ENCODE measurements around the gene LNPK.

Gene LNPK

GRCh38 chr2:175941699-175942098 lies 60.4 kb downstream of the LNPK start:
- no peak for ATAC-seq (ENCODE audit: insufficient read depth, low read depth)
- no peak overlapping the region for H2AFZ ChIP-seq (ENCODE audit: low read depth, low read length)
- H3K27me3 ChIP-seq (ENCODE audit: insufficient read depth, low read length, poor library complexity): no peaks in the 10 kb centered on the region
- no peak overlapping the region for H3K4me2 ChIP-seq (ENCODE audit: insufficient read depth, low read length)
- TF ChIP-seq EZH2 (IDR thresholded peaks at IDR 0.05; ENCODE audit: borderline replicate concordance, low read depth, low read length, severe bottlenecking) (no peak), CTCF (IDR thresholded peaks at IDR 0.05; ENCODE audit: borderline replicate concordance, extremely low read depth, low read length, poor library complexity, severe bottlenecking) (no peak)
- no peaks in the 10 kb centered on the region for H3K9me3 ChIP-seq (ENCODE audit: insufficient read depth, low read length, severe bottlenecking)
- no peaks in the 10 kb centered on the region for H3K4me1 ChIP-seq (ENCODE audit: insufficient read depth, low read length)
- no peaks in the 10 kb centered on the region for H3K79me2 ChIP-seq (ENCODE audit: insufficient read depth, low read length)
- H3K27ac ChIP-seq (ENCODE audit: low read length): no peak overlapping the region
- H3K9ac ChIP-seq (ENCODE audit: low read depth, low read length): no peak overlapping the region
- no peak overlapping the region for H3K4me3 ChIP-seq (ENCODE audit: low read depth in 1 of 2, low read length in 2 of 2)
- H3K36me3 ChIP-seq (ENCODE audit: insufficient read depth, low read length): peaks cover 44% of the 10 kb centered on the region
- no peak for DNase-seq
- H4K20me1 ChIP-seq (ENCODE audit: insufficient read depth, low read length): no peaks in the 10 kb centered on the region

- H3K9me3 ChIP-seq (ENCODE audit: insufficient read depth, low read length, severe bottlenecking): no peaks in the 10 kb centered on the region
- no peaks in the 10 kb centered on the region for H3K79me2 ChIP-seq (ENCODE audit: insufficient read depth, low read length)
- H4K20me1 ChIP-seq (ENCODE audit: insufficient read depth, low read length): no peaks in the 10 kb centered on the region
- no peaks in the 10 kb centered on the region for H3K4me1 ChIP-seq (ENCODE audit: insufficient read depth, low read length)
- no peak overlapping the region for H2AFZ ChIP-seq (ENCODE audit: low read depth, low read length)
- H3K27ac ChIP-seq (ENCODE audit: low read length): no peak overlapping the region
- H3K9ac ChIP-seq (ENCODE audit: low read depth, low read length): no peak overlapping the region
- no peak for TF ChIP-seq EZH2 (IDR thresholded peaks at IDR 0.05; ENCODE audit: borderline replicate concordance, low read depth, low read length, severe bottlenecking)
- no peak for TF ChIP-seq CTCF (IDR thresholded peaks at IDR 0.05; ENCODE audit: borderline replicate concordance, extremely low read depth, low read length, poor library complexity, severe bottlenecking)
- peaks cover 39% of the 10 kb centered on the region for H3K36me3 ChIP-seq (ENCODE audit: insufficient read depth, low read length)
- ATAC-seq (ENCODE audit: insufficient read depth, low read depth): peak; percentile 31; the same call in 1 of the 3 replicates
- no peaks in the 10 kb centered on the region for H3K27me3 ChIP-seq (ENCODE audit: insufficient read depth, low read length, poor library complexity)
- no peak overlapping the region for H3K4me2 ChIP-seq (ENCODE audit: insufficient read depth, low read length)
- DNase-seq: no peak
- no peak overlapping the region for H3K4me3 ChIP-seq (ENCODE audit: low read depth in 1 of 2, low read length in 2 of 2)
Observed at GRCh38 chr2:175937216-175937615, 64.9 kb downstream of the LNPK start.

GRCh38 chr2:175935289-175936181 lies 66.5 kb downstream of the LNPK start:
- Histone ChIP-seq H3K27me3 (ENCODE audit: insufficient read depth, low read length, poor library complexity) (no peaks in the 10 kb centered on the region), H3K79me2 (ENCODE audit: insufficient read depth, low read length) (no peaks in the 10 kb centered on the region), H3K36me3 (ENCODE audit: insufficient read depth, low read length) (peaks cover 42% of the 10 kb centered on the region), H3K4me1 (ENCODE audit: insufficient read depth, low read length) (no peaks in the 10 kb centered on the region), H3K27ac (ENCODE audit: low read length) (no peak overlapping the region), H3K4me2 (ENCODE audit: insufficient read depth, low read length) (no peak overlapping the region), H3K9ac (ENCODE audit: low read depth, low read length) (no peak overlapping the region), H4K20me1 (ENCODE audit: insufficient read depth, low read length) (no peaks in the 10 kb centered on the region), H3K4me3 (ENCODE audit: low read depth in 1 of 2, low read length in 2 of 2) (no peak overlapping the region), H2AFZ (ENCODE audit: low read depth, low read length) (no peak overlapping the region), H3K9me3 (ENCODE audit: insufficient read depth, low read length, severe bottlenecking) (no peaks in the 10 kb centered on the region)
- no peak for TF ChIP-seq CTCF (IDR thresholded peaks at IDR 0.05; ENCODE audit: borderline replicate concordance, extremely low read depth, low read length, poor library complexity, severe bottlenecking)
- no peak for TF ChIP-seq EZH2 (IDR thresholded peaks at IDR 0.05; ENCODE audit: borderline replicate concordance, low read depth, low read length, severe bottlenecking)
- no peak for ATAC-seq (ENCODE audit: insufficient read depth, low read depth)
- no peak for DNase-seq

Data from DND-41 (cell line).